ENCODE results near the gene CD93.

Gene CD93

GRCh38 chr20:23120936-23121750 lies 35.0 kb upstream of the CD93 start:
- no peak for DNase-seq

GRCh38 chr20:23120261-23120660 lies 34.1 kb upstream of the CD93 start:
- no peak for DNase-seq

DNA sequence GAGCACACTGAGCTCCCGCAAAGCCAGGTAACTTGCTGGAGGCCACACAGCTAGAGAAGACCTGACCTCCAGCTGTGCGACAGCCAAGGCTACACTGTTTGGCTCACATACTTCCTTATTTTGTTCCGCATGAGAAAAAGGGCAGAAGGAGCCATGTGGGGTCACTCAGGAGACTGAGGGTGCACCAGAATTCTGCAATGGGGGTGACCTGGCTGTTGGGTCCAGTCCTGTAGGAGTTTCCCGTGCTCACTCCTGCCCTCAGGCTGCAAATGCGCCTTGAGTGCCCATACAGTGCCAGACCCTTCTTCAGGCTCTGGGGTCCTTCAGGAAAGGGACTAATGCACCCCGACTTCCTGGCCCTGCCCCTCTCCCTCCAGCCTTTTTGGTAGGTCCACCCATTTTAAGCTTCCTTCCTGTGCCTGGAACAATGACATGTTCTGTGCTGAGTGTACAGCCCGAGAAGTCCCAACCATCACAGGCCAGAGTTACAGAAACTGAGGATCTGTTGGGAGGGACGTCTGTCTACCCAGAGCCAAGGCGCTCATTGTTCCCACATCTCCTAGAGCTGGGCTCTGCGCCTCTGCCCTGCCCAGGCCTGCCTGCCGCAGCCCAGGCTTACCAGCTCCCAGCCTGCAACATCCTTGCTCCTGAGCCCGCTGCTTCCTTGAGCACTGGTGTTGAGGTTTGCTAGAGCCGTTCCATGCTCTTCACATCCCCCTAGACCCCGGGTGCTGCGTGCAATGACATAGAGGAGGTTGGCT lies 33.5 kb upstream of the CD93 start:
- no peak for DNase-seq

GRCh38 chr20:23118766-23119165 lies 32.6 kb upstream of the CD93 start:
- no peak for DNase-seq

- DNase-seq, result no peak
Measured at GRCh38 chr20:23118144-23118543, 32.0 kb upstream of the CD93 start.

GRCh38 chr20:23117738-23118137 lies 31.6 kb upstream of the CD93 start:
- DNase-seq, result no peak

GRCh38 chr20:23116311-23117089 lies 30.4 kb upstream of the CD93 start:
- no peak for DNase-seq

DNA sequence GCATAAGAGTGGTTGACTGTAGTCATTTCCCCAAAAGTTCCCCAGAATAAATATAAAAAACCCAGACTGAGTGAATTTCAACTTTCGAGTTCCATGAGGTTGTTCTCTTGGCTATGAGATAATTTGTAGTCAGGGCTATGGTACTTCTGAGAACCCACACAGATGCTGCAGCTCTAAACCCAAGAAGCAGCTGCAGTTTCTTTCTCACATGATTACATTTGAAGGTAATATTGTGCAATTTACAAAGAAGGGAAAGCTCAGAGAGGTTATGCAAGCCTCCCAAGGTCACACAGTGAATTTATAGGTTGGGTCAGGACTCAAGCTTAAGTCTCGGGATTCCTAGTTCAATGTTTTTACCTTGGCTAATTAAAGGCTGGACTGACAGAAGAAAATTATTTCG lies 29.7 kb upstream of the CD93 start:
- no peak for DNase-seq

- no peak for DNase-seq
Measured at GRCh38 chr20:23114448-23115082, 28.4 kb upstream of the CD93 start.

DNA sequence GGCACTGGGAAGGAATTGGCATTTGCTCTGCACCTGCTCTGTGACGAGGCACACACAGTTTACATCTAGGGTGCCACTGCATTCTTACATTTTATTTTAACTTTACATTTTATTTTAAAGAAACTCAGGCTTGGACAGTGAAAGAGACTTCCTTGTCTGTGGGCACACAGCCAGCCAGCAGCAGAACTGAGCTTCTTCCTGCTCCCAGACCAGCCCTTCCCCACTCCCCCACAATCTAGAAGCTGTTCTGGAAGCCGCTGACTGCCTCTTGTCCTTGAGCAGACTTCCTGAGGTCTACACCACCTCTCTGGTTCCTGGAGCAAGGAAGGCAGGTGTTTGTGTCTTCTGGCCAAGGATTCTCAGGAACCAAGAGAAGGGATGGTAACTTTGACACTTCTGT lies 27.9 kb upstream of the CD93 start:
- DNase-seq, result no peak

- no peak for DNase-seq
Measured at GRCh38 chr20:23112595-23112994, 26.5 kb upstream of the CD93 start.

- DNase-seq, result no peak
Measured at GRCh38 chr20:23111944-23112342, 25.8 kb upstream of the CD93 start.

DNA sequence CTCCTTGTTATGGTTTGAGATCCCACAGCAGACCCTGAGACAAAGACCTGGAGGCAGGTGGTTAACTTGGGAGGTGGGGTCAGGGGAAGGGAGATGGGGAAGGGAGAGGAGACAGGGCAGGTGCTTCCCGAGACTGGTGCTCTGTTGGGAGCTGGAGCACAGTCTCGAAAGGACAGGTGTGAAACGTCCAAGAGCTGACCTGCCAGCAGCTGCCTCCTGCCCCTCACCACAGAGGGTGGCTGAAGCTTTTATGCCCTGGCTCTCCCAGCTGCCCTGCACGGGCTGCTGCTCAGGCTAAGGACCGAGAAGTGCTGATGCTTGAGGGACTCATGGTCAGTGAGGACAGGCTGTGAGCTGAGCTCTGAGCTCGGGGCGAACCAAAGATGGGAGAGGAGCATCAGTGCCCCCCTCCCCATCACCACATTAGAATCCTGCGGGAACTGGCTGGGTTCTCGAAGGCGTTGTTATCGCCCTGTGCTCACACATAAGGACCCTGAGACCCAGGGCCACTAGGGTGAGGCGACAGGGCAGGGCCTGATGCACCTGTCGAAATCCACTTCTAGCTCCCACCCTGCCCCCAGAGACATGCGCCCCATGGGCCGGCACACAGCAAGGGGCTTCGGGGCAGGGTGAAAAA lies 25.3 kb upstream of the CD93 start:
- no peak for DNase-seq

DNA sequence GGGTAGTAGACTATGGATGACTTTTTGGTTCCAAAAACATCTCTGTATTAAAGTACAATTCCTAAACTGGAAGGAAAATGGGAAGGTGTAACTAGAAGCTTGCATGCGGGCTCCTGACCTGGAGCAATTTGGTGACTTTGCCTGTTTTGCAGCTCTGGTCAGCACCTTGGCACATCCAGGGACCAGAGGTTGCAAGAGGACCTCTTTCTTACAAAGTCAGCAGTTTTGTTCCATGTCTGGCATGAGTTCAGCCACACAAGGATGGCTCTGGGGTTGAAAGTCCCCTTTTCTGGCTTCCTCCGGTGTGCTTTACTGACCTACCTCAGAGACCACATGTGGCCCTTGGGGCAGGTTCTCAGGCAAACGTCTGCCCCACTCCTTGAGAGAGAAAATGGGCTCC lies 22.7 kb upstream of the CD93 start:
- DNase-seq, result no peak

DNA sequence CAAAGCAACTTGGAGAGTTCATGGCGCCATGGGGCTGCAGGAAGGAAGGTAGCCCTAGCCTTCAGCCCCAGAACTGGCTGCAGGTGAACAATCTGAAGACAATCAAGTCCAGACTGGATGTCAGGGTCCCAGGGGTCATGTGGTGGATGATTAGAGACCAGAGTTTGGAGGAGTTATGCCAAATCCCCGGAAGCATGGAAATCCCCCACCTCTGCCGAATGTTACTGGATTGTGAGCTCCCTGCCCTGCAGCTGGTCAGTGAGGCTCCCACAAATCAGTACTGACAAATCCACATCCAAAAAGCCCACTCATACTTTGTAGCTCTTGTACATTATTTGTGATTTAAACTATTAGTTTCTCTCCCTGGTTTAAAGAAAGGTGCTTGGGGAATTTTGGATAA lies 21.3 kb upstream of the CD93 start:
- DNase-seq, result no peak

DNA sequence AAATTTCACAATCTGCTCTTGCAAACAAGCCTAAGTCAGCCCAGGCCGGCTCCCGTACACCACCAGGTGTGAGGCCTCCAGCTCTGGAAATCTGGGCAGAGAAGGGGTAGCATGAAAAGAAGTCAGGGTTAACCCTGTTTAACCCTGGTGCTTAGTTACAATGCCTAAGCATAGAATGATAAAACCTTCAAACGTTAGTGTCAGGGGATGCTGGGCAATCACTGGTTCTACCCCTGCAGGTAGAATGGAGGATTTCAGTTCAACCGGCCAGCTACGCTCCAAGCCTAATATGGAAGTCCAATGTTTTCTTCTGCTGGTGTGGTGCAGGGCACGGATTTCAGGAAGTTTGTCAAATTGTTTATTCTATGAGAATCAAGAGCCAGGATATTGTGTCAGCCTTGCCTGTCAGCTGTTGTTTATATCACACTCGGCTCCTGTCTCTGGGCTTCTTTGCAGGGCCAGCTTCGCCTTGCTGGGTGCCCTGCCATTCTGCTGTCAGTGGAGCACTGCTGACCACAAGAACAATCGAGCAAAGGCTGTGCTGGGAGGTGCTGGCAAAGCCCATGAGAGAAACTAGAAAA lies 20.2 kb upstream of the CD93 start:
- no peak for DNase-seq

- DNase-seq, result no peak
Measured at GRCh38 chr20:23105193-23105592, 19.1 kb upstream of the CD93 start.

GRCh38 chr20:23103284-23104018 lies 17.3 kb upstream of the CD93 start:
- DNase-seq, result no peak

DNA sequence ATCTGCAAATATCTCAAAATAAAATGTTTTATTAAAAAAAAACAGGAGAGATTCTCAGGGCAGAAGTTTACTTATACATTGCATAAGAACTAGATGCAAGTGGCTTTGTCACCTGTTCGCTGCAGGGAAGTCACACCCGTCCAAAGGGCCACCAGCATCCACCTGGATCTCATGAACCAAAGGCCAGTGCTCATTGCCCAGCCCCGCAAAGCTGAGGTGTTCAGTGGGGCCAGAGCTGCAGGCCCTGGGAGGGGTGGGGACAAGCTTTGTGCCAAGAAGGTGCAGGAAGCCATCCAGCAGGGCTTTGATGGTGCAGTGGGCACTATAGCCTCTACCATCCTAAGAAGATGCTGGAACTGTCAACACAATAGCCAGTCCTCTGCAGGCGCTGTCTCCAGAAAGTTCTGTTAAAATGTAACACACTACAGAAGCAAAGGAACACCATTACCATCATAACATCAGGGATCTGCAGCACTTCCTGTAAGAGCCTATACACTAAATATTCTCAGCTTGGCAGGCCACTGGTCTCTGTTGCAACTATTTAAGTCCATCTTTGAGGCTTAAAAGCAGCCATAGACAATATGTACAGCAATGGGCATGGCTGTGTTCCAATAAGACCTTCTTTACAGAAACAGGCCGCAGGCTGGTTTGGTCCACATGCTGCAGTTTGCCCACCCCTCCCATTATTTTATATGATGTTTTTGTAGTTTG lies 15.7 kb upstream of the CD93 start:
- no peak for DNase-seq

- no peak for DNase-seq
Measured at GRCh38 chr20:23100720-23101107, 14.6 kb upstream of the CD93 start.

All from stimulated activated CD4-positive, alpha-beta T cell treated with anti-CD3 and anti-CD28 coated beads, Interleukin-4, amount 100 ng/mL, for 4 hours (primary cell).